Neuron (in vitro differentiated cells): ENCODE results near the gene ARHGAP24.

ENCODE experiments used
- H2AFZ ChIP-seq: one replicate; pipeline ENCODE4 v1.6.1; 2013; ENCODE audit warnings: low read depth, mild to moderate bottlenecking, inconsistent platforms, low read length, moderate library complexity
- H3K27me3 ChIP-seq: one replicate; pipeline ENCODE4 v1.6.1; 2013; ENCODE audit warnings: low read length; ENCODE audit not compliant: insufficient read depth
- H3K36me3 ChIP-seq: one replicate; pipeline ENCODE4 v1.6.1; 2013; ENCODE audit warnings: low read length; ENCODE audit not compliant: insufficient read depth
- H3K4me1 ChIP-seq: one replicate; pipeline ENCODE4 v1.6.1; 2013; ENCODE audit warnings: low read length; ENCODE audit not compliant: insufficient read depth
- H3K4me3 ChIP-seq: 2 replicates; pipeline ENCODE4 v1.5.1; 2013; ENCODE audit warnings: mild to moderate bottlenecking, low read length, moderate library complexity
- H3K9me3 ChIP-seq: one replicate; pipeline ENCODE4 v1.6.1; 2013; ENCODE audit warnings: low read length

ARHGAP24 gene

GRCh38 chr4:85724791-85725563, 250.0 kb downstream of the ARHGAP24 start:
- Histone ChIP-seq H3K27me3 (no peaks in the 10 kb centered on the region), H3K4me1 (no peaks in the 10 kb centered on the region), H2AFZ (no peak overlapping the region), H3K9me3 (no peaks in the 10 kb centered on the region), H3K4me3 (no peak overlapping the region), H3K36me3 (no peaks in the 10 kb centered on the region)

- no peaks in the 10 kb centered on the region for H3K27me3 ChIP-seq
- no peaks in the 10 kb centered on the region for H3K9me3 ChIP-seq
- H2AFZ ChIP-seq: no peak overlapping the region
- no peaks in the 10 kb centered on the region for H3K4me1 ChIP-seq
- H3K4me3 ChIP-seq: no peak overlapping the region
- no peaks in the 10 kb centered on the region for H3K36me3 ChIP-seq
These were observed 250.8 kb downstream of the ARHGAP24 start for GRCh38 chr4:85725721-85726170.

- no peaks in the 10 kb centered on the region for H3K9me3 ChIP-seq
- no peak overlapping the region for H3K4me3 ChIP-seq
- H2AFZ ChIP-seq: no peak overlapping the region
- H3K4me1 ChIP-seq: no peaks in the 10 kb centered on the region
- no peaks in the 10 kb centered on the region for H3K36me3 ChIP-seq
- H3K27me3 ChIP-seq: no peaks in the 10 kb centered on the region
These were observed 251.6 kb downstream of the ARHGAP24 start for GRCh38 chr4:85726555-85726954.

GRCh38 chr4:85728464-85728863, 253.5 kb downstream of the ARHGAP24 start:
- Histone ChIP-seq H3K4me3 (no peak overlapping the region), H2AFZ (no peak overlapping the region), H3K27me3 (no peaks in the 10 kb centered on the region), H3K4me1 (no peaks in the 10 kb centered on the region), H3K36me3 (no peaks in the 10 kb centered on the region), H3K9me3 (no peaks in the 10 kb centered on the region)

GRCh38 chr4:85732124-85732523, 257.2 kb downstream of the ARHGAP24 start:
- Histone ChIP-seq H2AFZ (peak overlapping the region; percentile 16), H3K4me1 (no peaks in the 10 kb centered on the region), H3K9me3 (no peaks in the 10 kb centered on the region), H3K4me3 (no peak overlapping the region), H3K27me3 (no peaks in the 10 kb centered on the region), H3K36me3 (no peaks in the 10 kb centered on the region)

GRCh38 chr4:85733798-85734197, 258.8 kb downstream of the ARHGAP24 start:
- Histone ChIP-seq H3K27me3 (no peaks in the 10 kb centered on the region), H3K4me1 (no peaks in the 10 kb centered on the region), H3K36me3 (no peaks in the 10 kb centered on the region), H2AFZ (no peak overlapping the region), H3K4me3 (no peak overlapping the region), H3K9me3 (no peaks in the 10 kb centered on the region)

GRCh38 chr4:85734424-85734831, 259.5 kb downstream of the ARHGAP24 start:
- H2AFZ ChIP-seq: no peak overlapping the region
- H3K9me3 ChIP-seq: no peaks in the 10 kb centered on the region
- no peaks in the 10 kb centered on the region for H3K4me1 ChIP-seq
- no peak overlapping the region for H3K4me3 ChIP-seq
- H3K36me3 ChIP-seq: no peaks in the 10 kb centered on the region
- no peaks in the 10 kb centered on the region for H3K27me3 ChIP-seq

- Histone ChIP-seq H2AFZ (no peak overlapping the region), H3K4me1 (no peaks in the 10 kb centered on the region), H3K36me3 (no peaks in the 10 kb centered on the region), H3K4me3 (no peak overlapping the region), H3K27me3 (no peaks in the 10 kb centered on the region), H3K9me3 (no peaks in the 10 kb centered on the region)
These were observed 261.6 kb downstream of the ARHGAP24 start for GRCh38 chr4:85736571-85736970.

GRCh38 chr4:85737254-85737653, 262.3 kb downstream of the ARHGAP24 start:
- no peaks in the 10 kb centered on the region for H3K27me3 ChIP-seq
- H3K36me3 ChIP-seq: no peaks in the 10 kb centered on the region
- no peaks in the 10 kb centered on the region for H3K4me1 ChIP-seq
- no peaks in the 10 kb centered on the region for H3K9me3 ChIP-seq
- H3K4me3 ChIP-seq: no peak overlapping the region
- no peak overlapping the region for H2AFZ ChIP-seq

- no peaks in the 10 kb centered on the region for H3K9me3 ChIP-seq
These were observed 263.8 kb downstream of the ARHGAP24 start for GRCh38 chr4:85738721-85739120.

GRCh38 chr4:85740431-85740861, 265.5 kb downstream of the ARHGAP24 start:
- no peaks in the 10 kb centered on the region for H3K9me3 ChIP-seq
- H3K4me3 ChIP-seq: no peak overlapping the region
- H3K36me3 ChIP-seq: no peaks in the 10 kb centered on the region
- H3K4me1 ChIP-seq: no peaks in the 10 kb centered on the region
- H3K27me3 ChIP-seq: no peaks in the 10 kb centered on the region
- H2AFZ ChIP-seq: no peak overlapping the region

More at GRCh38 chr4:85738721-85739120, 263.8 kb downstream of the ARHGAP24 start:
- Histone ChIP-seq H3K36me3 (no peaks in the 10 kb centered on the region), H2AFZ (no peak overlapping the region), H3K4me1 (no peaks in the 10 kb centered on the region), H3K4me3 (no peak overlapping the region), H3K27me3 (no peaks in the 10 kb centered on the region)

- Histone ChIP-seq H2AFZ (no peak overlapping the region), H3K4me3 (no peak overlapping the region), H3K4me1 (no peaks in the 10 kb centered on the region), H3K27me3 (no peaks in the 10 kb centered on the region), H3K36me3 (no peaks in the 10 kb centered on the region), H3K9me3 (no peaks in the 10 kb centered on the region)
These were observed 266.4 kb downstream of the ARHGAP24 start for GRCh38 chr4:85741381-85741780.

- Histone ChIP-seq H3K36me3 (no peaks in the 10 kb centered on the region), H2AFZ (no peak overlapping the region), H3K9me3 (no peaks in the 10 kb centered on the region), H3K4me1 (no peaks in the 10 kb centered on the region), H3K4me3 (no peak overlapping the region), H3K27me3 (no peaks in the 10 kb centered on the region)
These were observed 267.1 kb downstream of the ARHGAP24 start for GRCh38 chr4:85741921-85742591.
